K562 (cell line): Measurements from ENCODE around the gene EPN3. TPM values are rescaled to one million over a fixed set of nuclear protein-coding genes. Genes with fewer than 3 reads are reported as not detected.

Experiments used
- ATF4 ChIP-seq: fragments of 450-650 bp; formaldehyde crosslinking; IDR thresholded peaks from 2 replicates; pipeline ENCODE4 v1.4.0; 2022; ENCODE audit warnings: mild to moderate bottlenecking, moderate library complexity
- BCL6 ChIP-seq: fragments of 250-450 bp; sonication (Bioruptor Pico); IDR thresholded peaks from 2 replicates; pipeline ENCODE4 v1.4.0; 2020
- CSDE1 ChIP-seq, 2 experiments: fragments of 450-650 bp; IDR thresholded peaks; 2 replicates each; pipeline ENCODE4 v1.6.1; 2016; ENCODE audit warnings: mild to moderate bottlenecking in 1 of 2
- ESRRA ChIP-seq: fragments of 450-650 bp; IDR thresholded peaks from 2 replicates; pipeline ENCODE4 v1.6.1; 2014; ENCODE audit warnings: low read depth, mild to moderate bottlenecking, moderate library complexity, borderline replicate concordance
- FOXJ2 ChIP-seq: fragments of 200-800 bp; sonication (Bioruptor generic); IDR thresholded peaks from 2 replicates; pipeline ENCODE4 v1.6.1; 2016; ENCODE audit warnings: missing genetic modification characterization, missing compliant biosample characterization
- GABPB2 ChIP-seq: fragments of 250-450 bp; sonication (Bioruptor Pico); conservative IDR thresholded peaks from 2 replicates; pipeline ENCODE4 v1.5.1; 2021; ENCODE audit warnings: mild to moderate bottlenecking
- IRF2 ChIP-seq: sonication (generic); formaldehyde crosslinking; IDR thresholded peaks from 2 replicates; pipeline ENCODE4 v1.8.1; 2022; ENCODE audit warnings: mild to moderate bottlenecking, missing genetic modification reagents
- KDM1A ChIP-seq, 2 experiments: fragments of 450-650 bp; IDR thresholded peaks; 2 replicates each; pipeline ENCODE4 v1.6.1; 2016; ENCODE audit warnings: mild to moderate bottlenecking in 2 of 2
- MLLT1 ChIP-seq, 2 experiments: fragments of 450-650 bp; IDR thresholded peaks; 2 replicates each; pipeline ENCODE4 v1.6.1; 2016
- MXI1 ChIP-seq: IDR thresholded peaks from 2 replicates; pipeline ENCODE4 v1.6.1; 2011; ENCODE audit warnings: low read depth, mild to moderate bottlenecking, improper control_type of control experiment, low read length
- MYNN ChIP-seq, 2 experiments: sonication (generic); formaldehyde crosslinking in 1 of 2; IDR thresholded peaks; 2 replicates each; pipeline versions ENCODE4 v1.5.0 to v1.6.1; 2016 to 2020; ENCODE audit warnings: antibody characterized with exemption in 1 of 2, missing genetic modification reagents in 1 of 2
- RAD51 ChIP-seq: fragments of 450-650 bp; IDR thresholded peaks from 2 replicates; pipeline ENCODE4 v1.7.1; 2016; ENCODE audit warnings: low read depth, mild to moderate bottlenecking, borderline replicate concordance
- RFX1 ChIP-seq: fragments of 450-650 bp; IDR thresholded peaks from 2 replicates; pipeline ENCODE4 v1.6.1; 2016; ENCODE audit warnings: mild to moderate bottlenecking, moderate library complexity
- USF1 ChIP-seq: sonication (generic); formaldehyde crosslinking; IDR thresholded peaks from 2 replicates; pipeline ENCODE4 v1.9.0; 2022; ENCODE audit warnings: mild to moderate bottlenecking, missing genetic modification reagents
- VEZF1 ChIP-seq: fragments of 200-800 bp; sonication (Bioruptor generic); IDR thresholded peaks from 2 replicates; pipeline ENCODE4 v1.6.1; 2017; ENCODE audit warnings: missing genetic modification characterization, missing compliant biosample characterization
- ZBTB17 ChIP-seq: fragments of 450-650 bp; formaldehyde crosslinking; IDR thresholded peaks from 2 replicates; pipeline ENCODE4 v1.4.0; 2020; ENCODE audit warnings: mild to moderate bottlenecking
- ZNF695 ChIP-seq: fragments of 450-650 bp; formaldehyde crosslinking; IDR thresholded peaks from 2 replicates; pipeline ENCODE4 v1.4.0; 2020; ENCODE audit warnings: mild to moderate bottlenecking, moderate library complexity
- polyA plus RNA-seq, 8 experiments: library from polyadenylated mRNA; depleted of rRNA in 4 of 8; stranded (reverse) in 5 of 8; unstranded in 3 of 8; fragments of >200 nt; fragmentation: Nextera tagmentation in 2 of 8; fragmentation: Illumina TruSeq in 1 of 8; extraction: Ambion mirVana in 2 of 8; extraction: Trizol in 1 of 8; gene quantifications; 2 replicates each; pipeline versions ENCODE4 v1.2.1 to v1.2.3, GENCODE V29; 2011 to 2014; ENCODE audit warnings: inconsistent platforms in 1 of 8, missing spikeins in 1 of 8
- total RNA-seq, 7 experiments: library from RNA; depleted of rRNA in 6 of 7; stranded (reverse); fragments of >200 nt in 6 of 7; fragmentation: Illumina TruSeq in 2 of 7; extraction: Trizol in 2 of 7; gene quantifications; 2 replicates each; pipeline versions ENCODE4 v1.2.1 to v1.2.3, GENCODE V29; 2011 to 2021; ENCODE audit warnings: low replicate concordance in 1 of 7

Gene EPN3
- total and polyA plus RNA-seq, 9 of the 15 experiments (the other 6 are each of a cell fraction or from before 2014, with no cell fraction given), result 0.16 TPM; not detected in 8

GRCh38 chr17:50565402-50566350, 33.1 kb downstream of the EPN3 start (continued):
- TF ChIP-seq MLLT1 (IDR thresholded peaks at IDR 0.05) (no peak), ATF4 (CRISPR knock-in tag) (no peak), CSDE1 (IDR thresholded peaks at IDR 0.05) (peak in 1 of 2 experiments; percentile 84; a peak in 2 of 4 replicates), RFX1 (peak; percentile 97), ZNF695 (CRISPR knock-in tag) (no peak), ESRRA (no peak), USF1 (CRISPR knock-in tag) (peak; percentile 84), BCL6 (CRISPR knock-in tag) (no peak), KDM1A (IDR thresholded peaks at IDR 0.05) (peak; percentile 31 to 40; a peak in 1 of 4 replicates), FOXJ2 (tag) (peak; percentile 70; the same call in 1 of the 2 replicates), ZBTB17 (CRISPR knock-in tag) (no peak), IRF2 (CRISPR knock-in tag) (no peak), GABPB2 (CRISPR knock-in tag) (no peak), MYNN (IDR thresholded peaks at IDR 0.05) (peak; percentile 61; the same call in 1 of the 2 replicates), MYNN (CRISPR knock-in tag; IDR thresholded peaks at IDR 0.05) (no peak), MXI1 (peak; percentile 84), RAD51 (0 out of 2 replicates have a peak, but pooled peaks have one; percentile 32), VEZF1 (CRISPR knock-in tag) (peak; percentile 20; the same call in 1 of the 2 replicates)
- TF ChIP-seq, all 486 proteins: peak for 12
